ELR (cell line): ENCODE measurements around the gene SERPINH1.

Source experiments
- DNase-seq: peaks from one replicate; pipeline ENCODE4 v3.0.0-alpha.2; 2015; ENCODE audit warnings: low read depth

Gene SERPINH1

GRCh38 chr11:75532200-75533048, 29.6 kb upstream of the SERPINH1 start:
- DNase-seq = peak; percentile 75

DNA sequence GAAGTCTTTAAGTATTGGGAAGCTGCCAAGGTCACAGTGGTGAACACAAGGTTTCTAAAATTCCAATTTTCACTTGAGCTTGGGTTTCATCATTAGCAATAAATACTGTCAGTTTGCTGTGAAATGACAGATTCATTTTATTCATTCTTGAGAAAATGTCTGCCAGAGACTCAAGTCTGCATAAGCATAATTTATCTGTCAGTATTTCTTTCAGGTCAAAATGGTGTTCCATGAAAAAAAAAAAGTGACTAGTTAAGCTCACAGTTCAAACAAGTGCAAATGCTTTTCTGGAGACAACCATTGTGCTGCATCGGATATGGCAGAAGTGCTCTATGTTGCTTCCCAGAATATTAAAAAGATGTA, 28.2 kb upstream of the SERPINH1 start:
- DNase-seq = no peak

DNA sequence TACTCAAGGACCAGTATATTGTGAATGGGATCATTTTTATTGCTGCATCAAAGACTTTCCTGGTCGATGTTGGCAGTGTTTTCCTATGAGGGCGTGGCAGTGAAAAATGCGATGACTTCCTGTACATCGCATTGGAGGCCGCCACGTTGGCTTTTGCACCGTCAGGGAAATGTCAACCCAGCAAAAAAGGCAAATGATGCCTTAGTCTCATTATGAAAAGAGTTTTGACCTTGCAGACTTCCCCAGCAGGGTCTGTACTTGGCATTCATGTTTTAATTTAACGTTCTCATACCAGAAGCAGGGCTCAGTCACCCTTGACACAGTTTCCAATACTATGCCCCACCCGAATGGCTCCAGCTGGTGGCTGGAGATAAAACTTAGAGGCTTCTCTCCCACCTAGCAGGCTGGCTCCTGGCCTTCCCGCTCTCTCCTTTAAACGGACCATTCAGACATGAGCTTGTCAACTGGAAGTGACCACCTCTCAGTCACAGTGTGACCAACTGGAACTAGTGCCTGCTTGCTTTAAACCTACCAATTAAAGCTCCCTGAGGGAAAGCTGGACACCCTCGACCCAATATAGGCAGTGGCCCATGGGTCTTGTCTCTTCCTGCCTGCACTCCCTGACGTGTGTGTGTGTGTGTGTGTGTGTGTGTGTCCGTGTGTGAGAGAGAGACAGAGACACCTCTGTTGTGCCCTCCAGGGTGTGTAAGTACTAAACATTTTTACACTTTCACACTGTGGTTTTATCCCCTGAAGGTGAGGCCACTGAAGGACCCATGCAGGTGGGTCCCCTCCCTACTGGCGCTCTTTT, 27.6 kb upstream of the SERPINH1 start:
- no peak for DNase-seq

DNA sequence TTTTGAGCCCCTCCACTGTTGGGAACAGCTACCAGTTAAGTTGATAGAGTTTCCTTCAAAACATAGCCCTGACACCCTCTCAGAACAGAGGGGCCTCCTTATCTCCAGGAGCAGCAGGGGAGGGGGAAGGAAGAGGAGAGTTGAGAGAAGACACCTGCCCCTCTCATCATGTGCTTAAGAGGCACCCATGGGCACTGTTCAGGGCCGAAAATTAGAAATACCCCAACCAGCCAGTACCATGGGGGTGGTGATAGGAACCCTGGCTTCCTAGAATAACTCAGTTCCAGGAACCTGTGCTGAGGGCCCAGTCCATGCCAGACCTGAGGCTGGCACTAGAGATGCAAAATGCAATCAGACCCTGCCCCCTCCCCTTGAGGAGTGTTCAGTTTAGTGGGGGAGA, 27.0 kb upstream of the SERPINH1 start:
- DNase-seq = no peak

DNA sequence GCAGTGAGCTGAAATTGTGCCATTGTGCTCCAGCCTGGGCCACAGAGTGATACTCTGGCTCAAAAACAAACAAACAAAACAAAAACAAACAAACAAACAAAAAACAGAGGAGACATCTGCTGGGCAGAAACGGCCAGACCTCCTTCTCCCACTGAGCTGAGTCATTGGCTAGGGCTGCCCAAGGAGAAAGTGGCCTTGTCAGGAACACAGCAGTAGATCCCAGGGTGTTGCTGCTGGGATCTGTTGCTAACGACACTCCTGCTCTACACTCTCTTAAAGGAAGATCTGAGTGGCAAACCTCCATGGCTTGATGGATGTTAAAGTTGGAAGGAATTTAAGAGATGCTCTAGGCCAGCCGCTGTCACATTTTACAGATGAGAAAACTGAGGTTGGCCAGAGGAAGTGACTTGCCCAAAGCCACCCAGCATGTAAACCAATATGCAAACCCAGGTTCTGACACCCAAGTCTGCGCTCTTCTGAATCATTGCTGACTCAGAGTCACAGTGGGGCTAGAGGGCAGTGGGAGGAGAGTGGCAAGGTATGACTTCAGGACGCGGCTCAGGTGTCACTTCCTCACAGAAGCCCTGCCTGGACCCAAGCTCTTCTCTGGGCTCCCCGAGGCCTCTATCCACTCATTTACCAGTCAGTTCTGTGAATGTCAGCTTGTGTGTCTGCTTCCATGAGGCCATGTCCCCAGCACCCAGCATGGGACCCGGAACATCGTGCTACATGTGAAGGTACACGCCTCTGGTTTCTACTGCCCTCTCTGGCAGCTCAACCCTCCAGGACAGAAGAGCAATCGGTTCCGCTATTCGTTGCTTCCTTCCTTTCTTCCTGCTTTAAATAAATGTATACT, 25.0 kb upstream of the SERPINH1 start:
- DNase-seq = peak; percentile 69

DNA sequence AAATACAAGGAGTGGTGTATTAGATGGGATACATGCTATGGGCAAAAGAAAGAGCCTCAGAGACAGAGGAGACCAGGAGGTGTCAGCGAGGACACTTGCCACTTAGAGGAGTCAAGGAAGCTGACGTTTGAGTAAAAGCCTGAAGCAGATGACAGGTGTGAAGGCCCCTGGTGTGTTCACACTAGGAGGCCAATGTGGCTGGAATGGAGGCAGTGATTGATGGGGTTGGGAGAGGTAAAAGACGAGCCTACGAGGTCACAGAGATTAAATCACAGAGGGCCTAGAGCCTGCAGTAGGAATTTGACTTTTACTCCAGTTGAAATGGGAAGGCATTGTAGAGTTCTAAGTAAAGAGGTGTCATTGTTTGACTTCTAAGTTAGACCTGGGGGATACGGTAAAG, 24.3 kb upstream of the SERPINH1 start:
- DNase-seq = no peak

DNA sequence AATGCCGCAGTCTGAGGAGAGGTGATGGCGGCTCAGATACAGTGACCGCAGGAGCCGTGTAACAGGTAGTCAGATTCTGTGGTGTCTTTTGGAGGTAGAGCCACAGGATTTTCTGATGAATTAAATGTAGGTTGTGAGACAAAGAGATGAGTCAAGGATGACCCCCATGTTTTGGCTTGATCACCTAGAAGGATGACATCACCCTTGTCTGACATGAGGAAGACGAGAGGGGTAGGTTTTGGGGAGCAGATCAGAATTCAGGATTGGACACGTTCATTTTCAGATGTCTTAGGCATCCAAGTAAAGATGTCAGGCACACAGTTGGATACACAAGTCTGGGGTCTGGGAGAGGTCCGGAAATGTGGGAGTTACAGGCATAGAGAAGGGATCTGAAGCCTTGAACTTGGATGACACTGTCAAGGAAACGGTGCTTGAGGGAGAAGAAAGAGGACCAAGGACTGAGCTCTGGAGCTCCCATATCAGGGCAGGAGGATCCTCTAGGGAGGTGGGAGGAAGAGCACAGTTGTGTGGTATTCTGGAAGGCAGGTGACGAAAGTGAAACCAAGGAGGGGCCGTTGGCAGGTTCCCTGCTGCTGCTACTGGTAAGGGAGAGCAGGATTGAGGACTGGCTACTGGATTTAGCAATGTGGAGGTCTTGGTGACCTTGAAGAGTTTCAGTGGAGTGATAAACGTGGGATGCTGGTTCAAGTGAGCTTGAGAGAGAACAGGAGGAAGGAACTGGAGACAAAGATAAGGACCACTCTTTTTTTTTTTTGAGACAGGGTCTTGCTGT, 23.7 kb upstream of the SERPINH1 start:
- DNase-seq = no peak

DNA sequence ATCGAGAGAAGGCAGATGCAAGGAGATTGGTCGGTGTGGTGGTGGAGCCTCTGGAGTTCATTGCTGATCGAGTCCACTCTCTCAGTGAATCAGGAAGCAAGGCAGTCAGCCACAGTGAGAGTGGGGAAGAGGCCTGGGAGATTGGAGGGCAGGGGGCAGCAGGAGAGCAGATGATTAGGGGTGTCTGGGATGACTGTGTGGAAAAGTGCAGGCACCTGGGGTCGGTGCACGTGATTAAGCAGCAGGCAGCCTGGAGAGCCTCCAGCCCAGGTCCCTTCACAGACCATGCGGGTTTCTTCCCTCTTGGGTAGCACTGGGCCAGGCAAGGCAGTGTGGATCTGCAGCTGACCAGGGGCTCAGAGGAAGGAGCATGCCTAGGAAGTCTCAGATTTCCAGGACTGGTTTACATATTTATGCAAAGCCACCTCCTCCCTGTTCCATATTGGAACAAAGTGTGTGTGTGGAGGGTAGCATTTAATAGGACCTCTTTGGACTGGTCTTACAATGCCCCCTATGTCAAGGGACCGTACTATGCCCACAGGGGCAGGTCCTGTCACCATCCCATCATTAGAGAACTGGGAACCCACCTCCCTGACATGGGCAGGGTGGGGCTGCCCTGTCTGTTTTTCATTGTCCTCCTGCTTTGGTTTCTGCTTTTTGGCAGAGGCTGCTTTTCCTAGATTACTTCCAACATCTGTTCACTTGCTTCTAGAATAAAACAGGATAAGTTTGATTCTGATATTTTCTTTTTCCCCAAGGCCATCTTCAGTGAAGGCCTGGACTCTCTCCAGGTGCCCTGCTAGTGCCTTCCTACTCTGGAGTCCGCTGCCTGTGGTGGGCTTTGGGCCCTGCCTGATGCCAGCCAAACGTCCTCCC, 22.4 kb upstream of the SERPINH1 start:
- DNase-seq = no peak

GRCh38 chr11:75541193-75542087, 20.6 kb upstream of the SERPINH1 start:
- no peak for DNase-seq

DNA sequence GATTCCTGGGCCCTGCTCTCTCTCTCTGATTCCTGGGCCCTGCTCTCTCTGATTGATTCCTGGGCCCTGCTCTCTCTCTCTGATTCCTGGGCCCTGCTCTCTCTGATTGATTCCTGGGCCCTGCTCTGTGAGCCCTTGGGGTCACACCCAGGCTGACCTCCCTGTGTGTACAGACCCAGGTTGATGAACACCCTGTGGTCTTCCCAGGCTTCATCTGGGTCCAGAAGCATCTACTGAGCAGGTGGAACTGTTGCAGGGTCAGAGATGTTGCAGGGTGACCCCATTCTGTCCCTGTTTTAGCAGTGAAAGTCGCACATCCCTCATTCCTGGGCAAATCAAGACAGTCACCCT, 20.0 kb upstream of the SERPINH1 start:
- DNase-seq = no peak

GRCh38 chr11:75543806-75544205, 18.2 kb upstream of the SERPINH1 start:
- no peak for DNase-seq

GRCh38 chr11:75547177-75547576, 14.9 kb upstream of the SERPINH1 start:
- no peak for DNase-seq

- peak; percentile 74 for DNase-seq
Observed at GRCh38 chr11:75547617-75548058, 14.4 kb upstream of the SERPINH1 start.

- no peak for DNase-seq
Observed at GRCh38 chr11:75548595-75549272, 13.3 kb upstream of the SERPINH1 start.

DNA sequence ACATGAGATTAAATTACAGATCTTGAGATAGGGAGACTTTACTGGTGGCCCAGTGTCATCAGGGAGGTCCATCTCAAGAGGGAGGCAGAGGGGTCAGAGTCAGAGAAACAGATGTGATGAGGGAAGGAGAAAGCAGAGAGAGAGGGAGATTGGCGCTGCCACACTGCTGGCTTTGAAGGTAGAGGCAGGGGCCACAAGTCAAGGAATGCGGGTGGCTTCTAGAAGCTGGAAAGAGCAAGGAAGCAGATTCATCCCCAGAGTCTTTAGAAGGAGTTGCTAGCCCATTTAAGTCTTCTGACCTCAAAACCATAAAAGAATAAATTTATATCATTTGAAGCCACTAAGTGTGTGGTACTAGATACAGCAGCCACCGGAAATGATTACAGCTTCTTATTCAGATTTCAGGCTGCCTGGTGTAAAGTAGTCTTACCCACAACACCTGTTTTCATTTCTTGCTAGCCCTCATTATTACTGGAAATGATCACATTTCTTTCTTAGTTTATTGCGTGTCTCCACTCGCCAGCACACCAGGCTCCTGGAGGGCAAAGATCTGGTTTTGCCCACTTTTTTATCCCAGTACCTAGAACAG, 12.6 kb upstream of the SERPINH1 start:
- no peak for DNase-seq

- DNase-seq = no peak
Observed at GRCh38 chr11:75553182-75553581, 8.9 kb upstream of the SERPINH1 start.

DNA sequence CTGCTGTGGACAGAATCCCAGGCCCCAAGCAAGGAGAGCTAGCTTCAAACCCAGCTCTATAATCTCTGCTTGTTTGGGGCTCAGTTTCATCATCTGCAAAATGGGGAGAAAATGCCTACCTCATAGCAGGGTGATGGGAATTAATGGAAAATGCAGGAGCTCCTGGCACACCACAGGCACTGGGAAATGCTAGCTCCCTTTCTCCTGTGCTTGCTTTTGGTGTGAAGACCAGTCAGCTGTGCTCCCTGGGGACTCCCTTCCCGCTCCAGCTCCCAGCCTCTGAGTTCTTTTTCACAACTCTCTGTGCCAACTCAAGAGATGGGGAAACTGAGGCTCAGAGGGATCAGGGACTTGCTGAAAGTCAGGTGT, 8.2 kb upstream of the SERPINH1 start:
- no peak for DNase-seq

GRCh38 chr11:75554258-75555022, 7.6 kb upstream of the SERPINH1 start:
- peak; percentile 77 for DNase-seq
